ENCODE measurements around the gene NLK. TPM values are rescaled to one million over a fixed set of nuclear protein-coding genes. Genes with fewer than 3 reads are reported as not detected.

Gene NLK
- total and polyA plus RNA-seq, 2 of the 13 experiments (the other 11 are each of a cell fraction or from before 2014, with no cell fraction given): 13.4 to 14.6 TPM

GRCh38 chr17:28187931-28188330 lies 145.5 kb downstream of the NLK start (continued):
- TF ChIP-seq MYPOP (CRISPR knock-in tag; IDR thresholded peaks at IDR 0.05) (no peak), ZNF20 (CRISPR knock-in tag; IDR thresholded peaks at IDR 0.05) (no peak), HOXA3 (CRISPR knock-in tag; IDR thresholded peaks at IDR 0.05) (no peak), IKZF5 (CRISPR knock-in tag; IDR thresholded peaks at IDR 0.05) (no peak), ZSCAN12 (CRISPR knock-in tag; IDR thresholded peaks at IDR 0.05) (no peak), FOXA1 (IDR thresholded peaks at IDR 0.05) (no peak), FOXA1 (CRISPR knock-in tag; IDR thresholded peaks at IDR 0.05) (no peak)

GRCh38 chr17:28188841-28189263 lies 146.4 kb downstream of the NLK start:
- CTCF ChIA-PET (ENCODE audit: low intra/inter-chr PET ratio, low total read pairs): no interaction called here
- no peak for TF ChIP-seq ZNF660 (CRISPR knock-in tag; IDR thresholded peaks at IDR 0.05; ENCODE audit: borderline replicate concordance, low read depth)
- TF ChIP-seq ZNF446 (CRISPR knock-in tag; IDR thresholded peaks at IDR 0.05): no peak
- TF ChIP-seq BATF2 (CRISPR knock-in tag; IDR thresholded peaks at IDR 0.05): no peak
- no peak for TF ChIP-seq ZNF24 (IDR thresholded peaks at IDR 0.05)
- no peak for TF ChIP-seq IKZF4 (CRISPR knock-in tag; IDR thresholded peaks at IDR 0.05; ENCODE audit: borderline replicate concordance, low read depth, not compliant biosample characterization)
- no peak for TF ChIP-seq ZNF616 (CRISPR knock-in tag; IDR thresholded peaks at IDR 0.05; ENCODE audit: low read depth)
- no peak for TF ChIP-seq ZNF207 (IDR thresholded peaks at IDR 0.05; ENCODE audit: borderline replicate concordance)
- TF ChIP-seq ZNF800 (CRISPR knock-in tag; IDR thresholded peaks at IDR 0.05): no peak
- no peak for TF ChIP-seq JUN (CRISPR knock-in tag; IDR thresholded peaks at IDR 0.05)
- no peak for TF ChIP-seq ZNF281 (CRISPR knock-in tag; IDR thresholded peaks at IDR 0.05; ENCODE audit: borderline replicate concordance)

More at GRCh38 chr17:28188841-28189263, 146.4 kb downstream of the NLK start:
- no TSS peak for BruUV-seq (replicated peaks)
- no peak overlapping the region for H3K27ac ChIP-seq (ENCODE audit: extremely low read length, insufficient read depth, low read length)
- H3K9me3 ChIP-seq (ENCODE audit: low read length): no peaks in the 10 kb centered on the region
- intact Hi-C loops (cut with micrococcal nuclease; ENCODE audit: unreplicated experiment) (no loop called here), in situ Hi-C loops (cut with HindIII; ENCODE audit: extremely low pct_ligation_motif_present, low pct_unique_long_range_greater_than_20kb) (no loop called here)
- no peak overlapping the region for H2AFZ ChIP-seq (ENCODE audit: low read length)
- H3K79me2 ChIP-seq (ENCODE audit: insufficient read depth, low read length): no peaks in the 10 kb centered on the region
- POLR2A ChIA-PET: no interaction called here
- peaks cover 3 to 17% of the 10 kb centered on the region in 2 experiments; a peak in 3 of 5 replicates for H3K36me3 ChIP-seq (replicated peaks in 1 of 2; ENCODE audit: control insufficient read depth in 1 of 2, insufficient read depth in 2 of 2, low read length in 2 of 2)
- FAIRE-seq: no peak
- H3K4me1 ChIP-seq (ENCODE audit: insufficient read depth, low read length): no peaks in the 10 kb centered on the region
- H3K4me3 ChIP-seq (replicated peaks in 1 of 3; ENCODE audit: insufficient read depth in 1 of 3, low read depth in 2 of 3, low read length in 3 of 3): no peak overlapping the region
- no peaks in the 10 kb centered on the region for H4K20me1 ChIP-seq (ENCODE audit: insufficient read depth, low read length)
- DNase-seq (ENCODE audit: low spot score): no peak
- H3K27me3 ChIP-seq (ENCODE audit: control insufficient read depth in 1 of 2, insufficient read depth in 2 of 2, low read length in 2 of 2): no peaks in the 10 kb centered on the region
- no peak overlapping the region for H3K4me2 ChIP-seq (ENCODE audit: low read depth, low read length)
- H3K9ac ChIP-seq (ENCODE audit: insufficient read depth, low read depth, low read length): no peak overlapping the region
- no peak for ATAC-seq
- 90% methylated on average over 1 of the region's 1 CpG for WGBS (ENCODE audit: low lambda C conversion rate)
